HG03565 (cell line): ENCODE data around the gene GBP4.

Source experiments
- ATAC-seq: cut with Tn5 transposase; IDR thresholded peaks from one replicate; pipeline ENCODE4 v1.9.1; 2021; ENCODE audit warnings: mild to moderate bottlenecking, moderate library complexity; ENCODE audit not compliant: unreplicated experiment

GBP4 gene

DNA sequence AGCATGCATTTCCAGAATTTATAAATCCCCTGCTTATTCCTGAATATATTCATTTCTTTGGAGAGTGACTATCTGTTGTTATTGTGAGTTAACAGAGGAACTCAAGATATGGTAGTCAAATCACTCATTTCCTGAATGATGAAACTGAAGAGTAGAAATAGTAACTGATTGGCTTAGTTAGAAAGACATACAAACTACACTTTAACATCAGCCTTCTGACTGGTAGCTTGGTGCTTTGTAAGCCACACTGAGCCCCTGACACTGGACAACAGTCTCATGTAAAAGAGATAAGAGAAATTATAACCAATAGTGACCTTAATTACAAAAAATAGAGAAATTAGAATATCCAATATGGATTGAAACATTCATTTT, 27.7 kb downstream of the GBP4 start:
- ATAC-seq, result no peak

DNA sequence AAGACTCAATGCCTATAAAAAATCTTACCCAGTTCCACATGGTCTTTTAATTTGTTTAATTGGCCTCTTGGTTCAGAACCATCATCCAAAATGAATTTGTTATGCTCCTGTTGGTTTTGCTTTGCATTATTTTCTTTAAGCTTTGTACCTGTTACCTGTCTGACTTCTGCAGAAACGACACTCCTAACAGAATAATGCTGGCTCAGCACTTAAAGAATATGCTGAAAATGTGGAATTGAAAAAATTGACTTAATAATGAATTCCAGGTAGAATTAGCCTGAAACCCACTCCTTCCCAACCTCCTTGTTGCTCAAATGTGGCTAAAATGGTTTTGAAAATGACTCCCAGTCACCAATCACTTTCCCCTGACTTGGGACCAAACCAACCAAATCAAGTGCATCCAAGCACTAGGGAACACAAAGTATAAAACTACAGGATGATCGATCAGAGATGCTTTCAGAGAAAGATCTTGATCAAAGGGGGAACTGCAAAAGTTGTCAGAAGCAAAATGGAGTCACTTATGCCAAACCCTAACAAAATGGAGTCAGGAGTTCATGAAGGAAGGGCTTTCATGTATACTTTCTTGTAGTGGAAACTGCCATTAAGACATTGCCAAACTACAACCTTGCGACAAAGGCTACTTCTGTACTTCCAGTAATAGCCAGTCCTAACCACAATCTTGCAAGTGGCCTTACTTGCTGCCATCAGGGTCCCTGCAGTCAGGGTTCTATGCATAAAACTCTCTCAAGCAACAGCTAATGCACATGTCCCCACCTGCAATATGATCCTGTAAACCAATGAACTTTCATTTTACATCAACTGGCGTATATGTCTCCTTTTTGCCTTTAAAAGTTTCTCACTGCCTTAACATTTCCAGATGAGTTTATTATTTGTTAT, 28.3 kb downstream of the GBP4 start:
- no peak for ATAC-seq

DNA sequence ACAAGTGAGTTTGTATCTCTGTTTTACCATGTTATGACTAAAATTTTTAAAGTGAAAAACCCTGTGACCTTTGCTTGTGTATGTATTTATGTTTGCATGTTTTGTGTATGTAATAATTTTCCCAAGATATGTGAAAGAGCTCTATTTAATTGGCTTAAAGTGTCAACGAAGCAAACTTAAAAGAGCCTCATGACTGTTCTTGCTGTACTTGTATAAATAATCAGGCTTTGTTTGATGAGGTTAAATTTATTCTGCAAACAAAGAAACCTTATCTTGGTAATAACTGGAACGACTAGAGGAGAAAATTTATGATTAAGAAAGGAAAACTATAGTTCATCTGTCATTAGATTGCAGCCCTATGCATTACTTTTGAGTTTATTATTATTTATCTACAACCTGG, 29.6 kb downstream of the GBP4 start:
- ATAC-seq, result no peak

GRCh38 chr1:89167590-89168230, 31.0 kb downstream of the GBP4 start:
- no peak for ATAC-seq

DNA sequence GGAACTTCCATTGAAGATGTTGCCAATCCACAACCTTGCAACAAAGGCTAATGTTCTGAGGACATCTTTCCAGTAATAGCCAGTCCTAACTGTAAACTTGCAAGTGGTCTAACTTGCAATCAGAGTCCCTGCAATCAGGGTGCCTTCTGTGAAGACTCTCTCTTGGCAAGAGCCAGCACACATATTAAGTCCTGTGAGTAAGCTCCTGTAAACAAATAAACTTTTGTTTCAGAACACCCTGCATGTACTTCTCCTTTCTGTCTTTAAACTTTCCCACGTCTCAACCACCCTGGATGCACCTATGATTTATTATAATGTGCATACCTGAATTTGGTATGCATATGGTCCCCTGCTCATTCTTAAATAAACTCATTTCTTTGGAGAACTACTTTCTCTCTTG, 32.0 kb downstream of the GBP4 start:
- no peak for ATAC-seq

- no peak for ATAC-seq
These were observed 32.9 kb downstream of the GBP4 start for GRCh38 chr1:89165811-89166210.

DNA sequence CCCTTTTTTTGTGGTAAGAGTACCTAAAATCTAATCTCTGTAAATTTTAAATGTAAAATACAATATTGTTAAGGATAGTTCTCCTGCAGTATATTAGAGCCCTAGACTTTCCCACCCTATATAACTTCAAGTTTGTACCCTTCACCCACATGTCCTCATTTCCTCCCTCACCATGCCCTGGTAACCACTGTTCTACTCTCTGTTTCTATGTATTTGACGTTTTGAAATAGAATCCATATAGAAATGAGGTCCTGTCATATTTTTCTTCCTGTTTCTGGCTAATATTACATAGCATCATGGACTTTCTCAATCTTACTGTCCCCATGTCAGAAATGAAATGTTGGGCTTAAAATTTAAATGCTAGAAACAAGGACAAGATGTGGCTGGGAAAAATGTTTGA, 47.7 kb downstream of the GBP4 start:
- ATAC-seq, result no peak

DNA sequence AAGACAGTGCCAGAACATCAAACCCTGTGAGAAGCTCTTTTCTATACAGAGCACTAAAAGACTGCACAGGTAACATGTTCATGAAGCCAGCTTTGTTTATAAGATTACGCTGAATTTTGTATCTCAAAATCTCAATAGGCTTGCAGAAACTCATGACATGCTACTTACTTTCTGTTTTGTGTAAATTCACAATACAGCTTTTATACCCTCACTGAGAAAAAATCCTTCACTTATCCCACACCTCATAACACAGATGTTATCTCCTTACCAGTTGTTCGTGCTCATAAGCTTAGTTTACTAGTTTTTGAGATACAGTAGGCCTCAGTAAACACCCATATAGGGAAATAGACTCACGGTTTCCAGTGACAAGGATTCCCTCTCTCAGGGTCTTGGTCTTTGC, 48.8 kb downstream of the GBP4 start:
- ATAC-seq, result no peak

- ATAC-seq, result no peak
These were observed 49.5 kb downstream of the GBP4 start for GRCh38 chr1:89149229-89149628.

DNA sequence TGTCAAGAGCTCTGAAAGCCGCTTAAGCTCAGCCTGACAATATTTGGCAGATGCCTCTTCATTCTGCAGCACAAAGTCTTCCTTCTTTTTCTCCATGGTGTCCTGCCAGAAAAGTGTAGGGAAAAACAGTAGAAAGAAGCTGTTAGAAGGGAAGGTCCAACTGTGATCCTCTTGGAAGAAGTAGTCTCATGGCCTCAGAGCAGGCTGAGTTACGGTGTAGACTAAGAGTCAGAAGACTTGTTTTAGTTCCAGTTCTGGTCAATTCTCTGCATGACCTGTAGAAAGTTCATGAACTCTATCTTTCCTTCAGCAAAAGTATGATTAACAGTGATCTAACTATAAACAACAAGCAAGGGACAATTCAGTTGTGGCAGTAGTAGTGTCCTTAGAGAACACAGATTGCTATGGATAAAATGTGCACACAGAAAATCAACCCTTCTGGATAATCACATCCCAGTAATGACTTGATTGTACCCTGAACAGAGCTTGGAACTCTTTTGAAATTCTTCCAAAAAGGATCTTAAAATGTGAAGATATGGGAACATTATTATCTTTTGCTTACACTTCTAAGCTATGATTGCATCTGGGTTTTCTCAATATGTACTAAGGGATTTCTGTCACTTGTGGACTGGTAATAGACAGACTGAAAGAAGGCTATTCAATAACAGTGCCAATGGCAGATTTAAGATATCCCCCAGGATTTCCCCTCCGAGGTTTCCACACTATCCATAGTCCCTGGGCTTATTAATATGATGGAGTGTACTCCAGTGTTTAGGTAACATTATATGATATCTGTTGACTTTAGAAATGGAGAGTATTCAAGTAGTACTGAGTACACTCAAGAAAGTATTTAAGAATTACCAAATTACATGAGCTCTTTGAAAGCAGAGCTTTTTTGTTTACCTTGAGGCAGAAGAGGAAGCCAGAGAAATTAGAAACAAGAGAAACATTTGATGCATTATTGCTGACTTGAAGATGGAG, 50.8 kb downstream of the GBP4 start:
- ATAC-seq, result no peak

DNA sequence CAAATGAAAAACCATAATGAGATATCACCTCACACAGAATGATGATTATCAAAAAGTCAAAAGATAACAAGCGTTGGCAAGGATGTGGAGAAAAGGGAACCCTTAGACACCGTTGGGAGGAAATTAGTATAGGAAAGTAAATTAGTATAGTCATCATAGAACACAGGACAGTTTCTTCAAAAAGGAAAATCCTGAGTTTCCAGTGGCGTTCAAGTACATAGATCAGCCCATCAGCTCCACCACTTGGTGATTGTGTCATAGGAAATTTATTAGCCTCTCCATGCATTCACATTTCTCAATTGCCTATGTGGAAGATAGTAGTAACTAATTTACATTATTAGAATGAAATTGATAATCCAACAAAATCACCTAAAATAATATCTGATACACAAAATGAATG, 52.0 kb downstream of the GBP4 start:
- no peak for ATAC-seq

GRCh38 chr1:89143484-89143883, 55.3 kb downstream of the GBP4 start:
- no peak for ATAC-seq

DNA sequence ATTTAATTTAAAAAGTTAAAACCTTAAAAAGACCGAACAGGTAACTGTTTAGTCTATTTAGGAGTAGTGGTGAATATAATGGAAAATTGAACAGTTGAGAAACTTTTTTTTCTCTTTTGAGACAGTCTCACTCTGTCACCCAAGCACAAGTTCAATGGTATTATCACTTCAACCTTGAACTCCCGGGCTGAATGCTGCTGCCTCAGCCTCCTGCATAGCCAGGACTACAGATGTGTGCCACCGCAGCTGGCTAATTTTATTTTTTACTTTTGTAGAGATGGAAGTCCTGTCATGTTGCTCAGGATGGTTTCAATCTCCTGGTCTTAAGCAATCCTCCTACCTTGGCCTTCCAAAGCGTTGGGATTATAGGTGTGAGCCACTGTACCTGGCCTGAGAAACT, 56.6 kb downstream of the GBP4 start:
- ATAC-seq, result no peak

- no peak for ATAC-seq
These were observed 65.0 kb downstream of the GBP4 start for GRCh38 chr1:89133747-89134146.
